Lower leg skin (tissue), 3 donors: ENCODE measurements around the gene OLA1.

Experiments used
- CTCF ChIP-seq, 3 donors: fragments of 450-650 bp; IDR thresholded peaks; one replicate each; pipeline ENCODE4 v1.5.1; 2016; ENCODE audit warnings: antibody characterized with exemption in 3 of 3, mild to moderate bottlenecking in 3 of 3, moderate library complexity in 2 of 3
- POLR2A ChIP-seq, 2 donors: fragments of 450-650 bp; IDR thresholded peaks; one replicate each; pipeline ENCODE4 v1.6.1; 2016 to 2017; ENCODE audit warnings: antibody characterized with exemption in 2 of 2, mild to moderate bottlenecking in 1 of 2, moderate library complexity in 1 of 2

DNA sequence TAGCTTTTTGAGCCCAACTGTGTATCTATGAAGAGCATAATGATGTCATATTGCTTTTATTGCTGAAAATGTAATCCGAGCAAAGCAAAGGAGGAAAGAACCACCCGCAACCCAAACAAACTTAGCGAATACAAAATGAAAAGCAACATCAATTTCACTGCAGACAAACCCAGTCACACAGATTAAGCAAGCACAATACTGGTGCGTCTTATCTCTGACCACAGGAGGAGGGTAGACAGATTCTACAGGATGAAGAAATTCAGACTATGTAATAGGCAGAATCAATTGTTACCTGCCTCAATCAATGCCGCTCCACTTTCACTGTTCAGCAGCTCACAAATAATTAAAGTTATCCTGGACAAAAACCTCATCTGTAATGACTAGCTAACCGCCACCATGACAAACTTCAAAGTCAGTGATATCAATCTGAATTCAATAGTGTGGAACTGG lies 167.6 kb downstream of the OLA1 start:
- no peak for TF ChIP-seq CTCF (IDR thresholded peaks at IDR 0.05)
- TF ChIP-seq POLR2A (IDR thresholded peaks at IDR 0.05): no peak
